H1 (cell line): ENCODE results near the gene SMTNL2. TPM values are rescaled to one million over a fixed set of nuclear protein-coding genes. Genes with fewer than 3 reads are reported as not detected.

ENCODE experiments used
- ASH2L ChIP-seq: fragments of 200-600, 300-600 bp; sonication (generic); IDR thresholded peaks from one replicate; pipeline ENCODE4 v1.7.1; 2017; ENCODE audit warnings: low read length
- BRCA1 ChIP-seq: IDR thresholded peaks from 2 replicates; pipeline ENCODE4 v1.6.1; 2012; ENCODE audit warnings: low read depth, low read length, improper control_type of control experiment
- HDAC6 ChIP-seq: IDR thresholded peaks from one replicate; pipeline ENCODE4 v1.7.1; 2012; ENCODE audit warnings: low read depth, mild to moderate bottlenecking, inconsistent platforms, low read length, moderate library complexity
- NANOG ChIP-seq: IDR thresholded peaks from 2 replicates; pipeline ENCODE4 v1.6.1; 2011; ENCODE audit warnings: low read length, low read depth, mild to moderate bottlenecking, inconsistent platforms; ENCODE audit not compliant: insufficient read depth, poor library complexity, severe bottlenecking
- NRF1 ChIP-seq: IDR thresholded peaks from 2 replicates; pipeline ENCODE4 v1.6.1; 2011; ENCODE audit warnings: mild to moderate bottlenecking, low read depth, low read length, improper control_type of control experiment
- PHF8 ChIP-seq: fragments of 200-600 bp; sonication (generic); conservative IDR thresholded peaks from 2 replicates; pipeline ENCODE4 v1.7.1; 2012; ENCODE audit warnings: low read depth, mild to moderate bottlenecking, inconsistent platforms, low read length, moderate library complexity
- POU5F1 ChIP-seq: IDR thresholded peaks from 2 replicates; pipeline ENCODE4 v1.6.1; 2011; ENCODE audit warnings: low read depth, mild to moderate bottlenecking, low read length, moderate library complexity
- SAP30 ChIP-seq: fragments of 300-600 bp; sonication (generic); IDR thresholded peaks from 2 replicates; pipeline ENCODE4 v1.7.1; 2012; ENCODE audit warnings: low read length, moderate library complexity, mild to moderate bottlenecking, inconsistent platforms; ENCODE audit not compliant: insufficient read depth, insufficient replicate concordance
- TAF1 ChIP-seq: IDR thresholded peaks from 2 replicates; pipeline ENCODE4 v1.6.1; 2011; ENCODE audit warnings: mild to moderate bottlenecking, low read depth, low read length
- polyA plus RNA-seq, 7 experiments: library from polyadenylated mRNA; depleted of rRNA in 3 of 7; stranded (reverse) in 5 of 7; unstranded in 2 of 7; fragments of >200 nt in 5 of 7; fragments of 200-250 nt in 2 of 7; gene quantifications; 1 replicate in 5 of 7; 2 replicates in 1 of 7; 4 replicates in 1 of 7; pipeline versions ENCODE4 v1.2.1 to v1.2.3, GENCODE V29; 2011 to 2013; ENCODE audit warnings: missing spikeins in 2 of 7, mixed read lengths in 2 of 7
- total RNA-seq: library from RNA; stranded (reverse); fragmentation: NEBNext Ultra II Directional; extraction: Animal tissue kit (Norgen Biotek cat#: 25700); gene quantifications from 2 replicates; pipeline ENCODE4 v1.2.1, GENCODE V29; 2021
- TF ChIP-seq, protein P1 (sequence below): fragments of 300-600 bp; sonication (generic); IDR thresholded peaks from 2 replicates; pipeline ENCODE4 v1.7.1; 2012; ENCODE audit warnings: low read length, moderate library complexity, mild to moderate bottlenecking, inconsistent platforms; ENCODE audit not compliant: insufficient replicate concordance
- TF ChIP-seq, protein P2 (sequence below): IDR thresholded peaks from 2 replicates; pipeline ENCODE4 v1.6.1; 2012; ENCODE audit warnings: inconsistent platforms

The SMTNL2 gene
- total and polyA plus RNA-seq, 2 of the 8 experiments (the other 6 are each of a cell fraction or from before 2014, with no cell fraction given): 3.6 to 4.5 TPM

DNA sequence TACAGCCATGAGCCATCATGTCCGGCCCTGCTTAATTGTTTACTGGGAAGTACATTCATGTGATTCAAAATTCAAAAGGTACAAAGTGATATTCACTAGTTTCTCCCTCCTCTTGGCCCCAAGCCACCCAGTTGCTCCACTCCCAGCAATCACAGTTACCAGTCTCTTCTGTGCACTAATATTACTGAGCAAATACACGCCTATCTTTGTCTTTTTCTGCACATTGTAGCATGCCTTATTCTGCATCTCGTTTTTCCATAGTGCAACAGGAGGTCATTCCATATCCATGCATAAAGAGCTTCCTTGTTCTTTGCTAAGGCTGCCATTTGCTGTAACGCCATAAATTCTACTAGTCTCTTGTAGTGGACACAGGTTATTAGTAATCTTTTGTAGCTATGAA is 59.3 kb downstream of the SMTNL2 start (continued):
- TF ChIP-seq, protein P1, sequence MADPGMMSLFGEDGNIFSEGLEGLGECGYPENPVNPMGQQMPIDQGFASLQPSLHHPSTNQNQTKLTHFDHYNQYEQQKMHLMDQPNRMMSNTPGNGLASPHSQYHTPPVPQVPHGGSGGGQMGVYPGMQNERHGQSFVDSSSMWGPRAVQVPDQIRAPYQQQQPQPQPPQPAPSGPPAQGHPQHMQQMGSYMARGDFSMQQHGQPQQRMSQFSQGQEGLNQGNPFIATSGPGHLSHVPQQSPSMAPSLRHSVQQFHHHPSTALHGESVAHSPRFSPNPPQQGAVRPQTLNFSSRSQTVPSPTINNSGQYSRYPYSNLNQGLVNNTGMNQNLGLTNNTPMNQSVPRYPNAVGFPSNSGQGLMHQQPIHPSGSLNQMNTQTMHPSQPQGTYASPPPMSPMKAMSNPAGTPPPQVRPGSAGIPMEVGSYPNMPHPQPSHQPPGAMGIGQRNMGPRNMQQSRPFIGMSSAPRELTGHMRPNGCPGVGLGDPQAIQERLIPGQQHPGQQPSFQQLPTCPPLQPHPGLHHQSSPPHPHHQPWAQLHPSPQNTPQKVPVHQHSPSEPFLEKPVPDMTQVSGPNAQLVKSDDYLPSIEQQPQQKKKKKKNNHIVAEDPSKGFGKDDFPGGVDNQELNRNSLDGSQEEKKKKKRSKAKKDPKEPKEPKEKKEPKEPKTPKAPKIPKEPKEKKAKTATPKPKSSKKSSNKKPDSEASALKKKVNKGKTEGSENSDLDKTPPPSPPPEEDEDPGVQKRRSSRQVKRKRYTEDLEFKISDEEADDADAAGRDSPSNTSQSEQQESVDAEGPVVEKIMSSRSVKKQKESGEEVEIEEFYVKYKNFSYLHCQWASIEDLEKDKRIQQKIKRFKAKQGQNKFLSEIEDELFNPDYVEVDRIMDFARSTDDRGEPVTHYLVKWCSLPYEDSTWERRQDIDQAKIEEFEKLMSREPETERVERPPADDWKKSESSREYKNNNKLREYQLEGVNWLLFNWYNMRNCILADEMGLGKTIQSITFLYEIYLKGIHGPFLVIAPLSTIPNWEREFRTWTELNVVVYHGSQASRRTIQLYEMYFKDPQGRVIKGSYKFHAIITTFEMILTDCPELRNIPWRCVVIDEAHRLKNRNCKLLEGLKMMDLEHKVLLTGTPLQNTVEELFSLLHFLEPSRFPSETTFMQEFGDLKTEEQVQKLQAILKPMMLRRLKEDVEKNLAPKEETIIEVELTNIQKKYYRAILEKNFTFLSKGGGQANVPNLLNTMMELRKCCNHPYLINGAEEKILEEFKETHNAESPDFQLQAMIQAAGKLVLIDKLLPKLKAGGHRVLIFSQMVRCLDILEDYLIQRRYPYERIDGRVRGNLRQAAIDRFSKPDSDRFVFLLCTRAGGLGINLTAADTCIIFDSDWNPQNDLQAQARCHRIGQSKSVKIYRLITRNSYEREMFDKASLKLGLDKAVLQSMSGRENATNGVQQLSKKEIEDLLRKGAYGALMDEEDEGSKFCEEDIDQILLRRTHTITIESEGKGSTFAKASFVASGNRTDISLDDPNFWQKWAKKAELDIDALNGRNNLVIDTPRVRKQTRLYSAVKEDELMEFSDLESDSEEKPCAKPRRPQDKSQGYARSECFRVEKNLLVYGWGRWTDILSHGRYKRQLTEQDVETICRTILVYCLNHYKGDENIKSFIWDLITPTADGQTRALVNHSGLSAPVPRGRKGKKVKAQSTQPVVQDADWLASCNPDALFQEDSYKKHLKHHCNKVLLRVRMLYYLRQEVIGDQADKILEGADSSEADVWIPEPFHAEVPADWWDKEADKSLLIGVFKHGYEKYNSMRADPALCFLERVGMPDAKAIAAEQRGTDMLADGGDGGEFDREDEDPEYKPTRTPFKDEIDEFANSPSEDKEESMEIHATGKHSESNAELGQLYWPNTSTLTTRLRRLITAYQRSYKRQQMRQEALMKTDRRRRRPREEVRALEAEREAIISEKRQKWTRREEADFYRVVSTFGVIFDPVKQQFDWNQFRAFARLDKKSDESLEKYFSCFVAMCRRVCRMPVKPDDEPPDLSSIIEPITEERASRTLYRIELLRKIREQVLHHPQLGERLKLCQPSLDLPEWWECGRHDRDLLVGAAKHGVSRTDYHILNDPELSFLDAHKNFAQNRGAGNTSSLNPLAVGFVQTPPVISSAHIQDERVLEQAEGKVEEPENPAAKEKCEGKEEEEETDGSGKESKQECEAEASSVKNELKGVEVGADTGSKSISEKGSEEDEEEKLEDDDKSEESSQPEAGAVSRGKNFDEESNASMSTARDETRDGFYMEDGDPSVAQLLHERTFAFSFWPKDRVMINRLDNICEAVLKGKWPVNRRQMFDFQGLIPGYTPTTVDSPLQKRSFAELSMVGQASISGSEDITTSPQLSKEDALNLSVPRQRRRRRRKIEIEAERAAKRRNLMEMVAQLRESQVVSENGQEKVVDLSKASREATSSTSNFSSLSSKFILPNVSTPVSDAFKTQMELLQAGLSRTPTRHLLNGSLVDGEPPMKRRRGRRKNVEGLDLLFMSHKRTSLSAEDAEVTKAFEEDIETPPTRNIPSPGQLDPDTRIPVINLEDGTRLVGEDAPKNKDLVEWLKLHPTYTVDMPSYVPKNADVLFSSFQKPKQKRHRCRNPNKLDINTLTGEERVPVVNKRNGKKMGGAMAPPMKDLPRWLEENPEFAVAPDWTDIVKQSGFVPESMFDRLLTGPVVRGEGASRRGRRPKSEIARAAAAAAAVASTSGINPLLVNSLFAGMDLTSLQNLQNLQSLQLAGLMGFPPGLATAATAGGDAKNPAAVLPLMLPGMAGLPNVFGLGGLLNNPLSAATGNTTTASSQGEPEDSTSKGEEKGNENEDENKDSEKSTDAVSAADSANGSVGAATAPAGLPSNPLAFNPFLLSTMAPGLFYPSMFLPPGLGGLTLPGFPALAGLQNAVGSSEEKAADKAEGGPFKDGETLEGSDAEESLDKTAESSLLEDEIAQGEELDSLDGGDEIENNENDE: no peak
- TF ChIP-seq BRCA1: no peak
- TF ChIP-seq, protein P2, sequence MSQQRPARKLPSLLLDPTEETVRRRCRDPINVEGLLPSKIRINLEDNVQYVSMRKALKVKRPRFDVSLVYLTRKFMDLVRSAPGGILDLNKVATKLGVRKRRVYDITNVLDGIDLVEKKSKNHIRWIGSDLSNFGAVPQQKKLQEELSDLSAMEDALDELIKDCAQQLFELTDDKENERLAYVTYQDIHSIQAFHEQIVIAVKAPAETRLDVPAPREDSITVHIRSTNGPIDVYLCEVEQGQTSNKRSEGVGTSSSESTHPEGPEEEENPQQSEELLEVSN: no peak
- TF ChIP-seq HDAC6: no peak
- TF ChIP-seq PHF8: no peak
- no peak for TF ChIP-seq NANOG
- no peak for TF ChIP-seq SAP30
- TF ChIP-seq TAF1: no peak
- no peak for TF ChIP-seq NRF1
- TF ChIP-seq ASH2L: no peak
- no peak for TF ChIP-seq POU5F1
